ENCODE data around the gene TP53TG5. TPM values are rescaled to one million over a fixed set of nuclear protein-coding genes. Genes with fewer than 3 reads are reported as not detected.

TP53TG5 gene
- total RNA-seq, 4 donors from 2014 or later = 0.17 to 2.1 (median 1.1) TPM; not detected in 1

DNA sequence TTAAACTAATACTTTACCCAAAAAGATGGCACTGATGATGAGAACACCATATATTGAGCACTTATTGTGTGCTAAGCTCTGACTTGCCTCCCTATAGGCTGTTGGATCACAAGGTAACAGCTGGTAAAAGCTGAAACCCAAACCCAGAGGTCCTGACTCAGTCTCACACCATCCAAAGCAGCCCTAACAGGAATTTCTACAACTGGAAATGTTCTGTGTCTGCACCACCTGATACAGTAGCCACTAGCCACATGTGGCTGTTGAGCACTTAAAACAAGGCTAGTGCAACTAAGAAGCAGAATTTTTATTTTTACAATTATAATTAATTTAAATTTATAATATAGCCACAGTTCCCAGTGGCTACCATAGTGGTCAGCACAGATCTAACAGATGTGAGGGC is 54.4 kb downstream of the TP53TG5 start:
- no peak for DNase-seq (ENCODE audit: extremely low spot score)
- intact Hi-C loops (cut with DNase I) = no loop called here
- TF ChIP-seq, protein P1, sequence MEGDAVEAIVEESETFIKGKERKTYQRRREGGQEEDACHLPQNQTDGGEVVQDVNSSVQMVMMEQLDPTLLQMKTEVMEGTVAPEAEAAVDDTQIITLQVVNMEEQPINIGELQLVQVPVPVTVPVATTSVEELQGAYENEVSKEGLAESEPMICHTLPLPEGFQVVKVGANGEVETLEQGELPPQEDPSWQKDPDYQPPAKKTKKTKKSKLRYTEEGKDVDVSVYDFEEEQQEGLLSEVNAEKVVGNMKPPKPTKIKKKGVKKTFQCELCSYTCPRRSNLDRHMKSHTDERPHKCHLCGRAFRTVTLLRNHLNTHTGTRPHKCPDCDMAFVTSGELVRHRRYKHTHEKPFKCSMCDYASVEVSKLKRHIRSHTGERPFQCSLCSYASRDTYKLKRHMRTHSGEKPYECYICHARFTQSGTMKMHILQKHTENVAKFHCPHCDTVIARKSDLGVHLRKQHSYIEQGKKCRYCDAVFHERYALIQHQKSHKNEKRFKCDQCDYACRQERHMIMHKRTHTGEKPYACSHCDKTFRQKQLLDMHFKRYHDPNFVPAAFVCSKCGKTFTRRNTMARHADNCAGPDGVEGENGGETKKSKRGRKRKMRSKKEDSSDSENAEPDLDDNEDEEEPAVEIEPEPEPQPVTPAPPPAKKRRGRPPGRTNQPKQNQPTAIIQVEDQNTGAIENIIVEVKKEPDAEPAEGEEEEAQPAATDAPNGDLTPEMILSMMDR (IDR thresholded peaks at IDR 0.05) = no peak
- TF ChIP-seq POLR2AphosphoS5 (IDR thresholded peaks at IDR 0.05) = no peak
- TF ChIP-seq POLR2A (IDR thresholded peaks at IDR 0.05; ENCODE audit: low read depth) = no peak
- TF ChIP-seq EP300 (IDR thresholded peaks at IDR 0.05) = no peak
- Histone ChIP-seq H3K27me3 (no peaks in the 10 kb centered on the region), H3K4me3 (no peak overlapping the region), H3K9me3 (no peaks in the 10 kb centered on the region), H3K36me3 (peaks cover 15 to 40% (median 38%) of the 10 kb centered on the region in 4 donors), H3K4me1 (peaks cover 0 to 7% (median 0%) of the 10 kb centered on the region in 4 donors), H3K27ac (replicated peaks in 1 of 4) (peak overlapping the region in 3 of 4 donors; percentile 13 to 35 (median 22))

DNA sequence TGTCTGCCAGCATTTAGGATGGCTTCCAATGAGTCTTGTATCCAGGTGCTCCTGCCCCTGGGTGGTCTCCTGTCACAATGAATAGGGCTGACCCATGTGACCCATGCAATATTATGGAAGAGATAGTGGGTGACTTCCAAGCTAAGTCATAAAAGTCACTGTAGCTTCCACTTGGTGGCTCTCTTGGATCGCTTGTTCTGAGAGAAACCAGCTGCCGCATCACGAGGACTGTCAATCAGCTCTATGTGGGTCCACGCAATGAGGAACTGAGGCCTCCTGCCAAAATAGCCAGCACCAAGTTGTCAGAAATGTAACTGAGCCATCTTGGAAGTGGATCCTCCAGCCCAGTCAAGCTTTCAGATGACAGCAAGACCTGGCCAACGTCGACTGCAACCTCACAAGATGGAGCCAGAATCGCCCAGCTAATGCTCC is 55.2 kb downstream of the TP53TG5 start:
- Histone ChIP-seq H3K27me3 (peaks cover 0 to under 1% (median 0%) of the 10 kb centered on the region in 4 donors), H3K4me3 (no peak overlapping the region), H3K36me3 (peaks cover 11 to 33% (median 31%) of the 10 kb centered on the region in 4 donors), H3K4me1 (peaks cover 0 to 7% (median 0%) of the 10 kb centered on the region in 4 donors), H3K27ac (replicated peaks in 1 of 4) (peak overlapping the region in 1 of 4 donors; percentile 35), H3K9me3 (no peaks in the 10 kb centered on the region)
- no peak for DNase-seq (ENCODE audit: extremely low spot score)
- 60% methylated on average over 5 of the region's 7 CpGs for WGBS
- TF ChIP-seq POLR2AphosphoS5 (IDR thresholded peaks at IDR 0.05) (peak; percentile 29 to 52), POLR2A (IDR thresholded peaks at IDR 0.05; ENCODE audit: low read depth) (no peak), EP300 (IDR thresholded peaks at IDR 0.05) (no peak)
- TF ChIP-seq, protein P1 (IDR thresholded peaks at IDR 0.05) = peak; percentile 22 to 44 (median 31)
- intact Hi-C loops (cut with DNase I) = no loop called here

Small RNAs within 50 kb of the gene (small RNA-seq; reads per million reads assigned to genes)
- gene MIR6812 = 0 reads per million in 3 donors

Other genes starting within 250 kb of the TP53TG5 start
- gene PI3, start 203.4 kb downstream of the TP53TG5 start, total RNA-seq = 1 to 10 TPM in 1 of 4 donors, not detected in 3; 1.0 TPM
- gene SEMG1, start 171.3 kb downstream of the TP53TG5 start, total RNA-seq = not detected
- not detected for gene SEMG2, start 157.0 kb downstream of the TP53TG5 start, total RNA-seq
- gene SLPI, start 123.8 kb downstream of the TP53TG5 start, total RNA-seq = 100 to 1,000 TPM in 1 of 4 donors, 10 to 100 TPM in 3; 27.8 to 109 (median 66.4) TPM
- gene RBPJL, start 71.5 kb downstream of the TP53TG5 start, total RNA-seq = not detected
- under 1 TPM in 2 of 4 donors, not detected in 2; 0.17 to 0.33 TPM for gene MATN4, start 70.0 kb downstream of the TP53TG5 start, total RNA-seq
- gene SDC4, start 29.9 kb downstream of the TP53TG5 start, total RNA-seq = 100 to 1,000 TPM in 1 of 4 donors, 10 to 100 TPM in 3; 61.9 to 177 (median 72.2) TPM
- 10 to 100 TPM; 28.2 to 48.4 (median 42.5) TPM for gene SYS1, start 15.2 kb downstream of the TP53TG5 start, total RNA-seq
- 100 to 1,000 TPM in 2 of 4 donors, 10 to 100 TPM in 2; 63.0 to 130 (median 109) TPM for gene DBNDD2, start 30.0 kb upstream of the TP53TG5 start, total RNA-seq
- gene PIGT, start 37.8 kb upstream of the TP53TG5 start, total RNA-seq = 10 to 100 TPM; 64.4 to 90.9 (median 80.4) TPM
- 1 to 10 TPM in 2 of 4 donors, not detected in 2; 2.1 to 2.6 TPM for gene WFDC2, start 91.4 kb upstream of the TP53TG5 start, total RNA-seq
- gene SPINT3, start 137.3 kb upstream of the TP53TG5 start, total RNA-seq = not detected
- not detected for gene WFDC6, start 161.2 kb upstream of the TP53TG5 start, total RNA-seq
- gene EPPIN, start 169.1 kb upstream of the TP53TG5 start, total RNA-seq = not detected
- not detected for gene WFDC8, start 201.0 kb upstream of the TP53TG5 start, total RNA-seq